Measurements from ENCODE around the gene CD53.

The CD53 gene

DNA sequence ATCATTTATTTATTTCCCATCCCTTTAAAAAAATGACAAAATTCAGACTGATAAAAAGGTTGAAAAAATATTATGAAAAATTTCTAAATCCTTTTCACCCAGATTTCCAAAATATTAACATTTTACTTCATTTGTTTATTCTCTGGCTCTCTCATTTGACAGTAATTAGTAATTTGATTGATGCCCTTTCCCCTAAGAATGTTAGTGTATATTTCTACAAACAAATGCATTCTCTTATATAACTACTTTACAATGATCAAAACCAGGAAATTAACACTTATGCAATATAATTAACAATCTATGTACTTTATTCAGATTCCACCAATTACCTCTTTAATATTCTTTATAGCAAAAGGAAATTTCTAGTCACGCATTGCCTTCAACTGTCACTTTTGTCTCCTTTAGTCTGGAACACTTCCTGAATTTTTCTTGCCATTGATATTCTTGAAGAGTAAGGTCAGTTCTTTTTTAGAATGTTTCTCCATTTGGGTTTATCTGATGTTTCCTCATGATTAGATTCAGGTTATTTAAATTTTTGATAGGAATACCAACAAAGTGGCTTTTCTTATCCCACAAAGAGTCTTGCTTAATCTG, 3.9 kb downstream of the CD53 start:
- DNase-seq: no peak

DNA sequence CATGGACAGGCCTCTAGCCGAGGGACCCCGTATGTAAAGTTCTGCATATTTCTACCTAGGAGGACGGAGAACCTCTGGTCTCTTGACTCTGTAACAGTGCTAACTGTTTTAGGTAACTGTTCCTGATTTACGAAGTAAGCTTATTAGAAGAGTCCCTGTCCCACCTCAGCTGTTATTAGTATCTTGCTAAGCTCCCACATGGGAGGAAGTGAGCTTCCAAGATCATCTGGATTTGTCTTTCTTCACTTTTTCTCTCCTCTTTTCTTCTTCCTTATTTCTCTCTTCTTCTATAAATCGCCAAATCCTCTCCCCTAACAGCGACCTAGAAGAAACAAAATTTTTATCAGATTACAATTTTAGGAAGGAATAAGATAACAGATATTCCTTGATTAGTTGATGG, 4.4 kb downstream of the CD53 start:
- no peak for DNase-seq

DNA sequence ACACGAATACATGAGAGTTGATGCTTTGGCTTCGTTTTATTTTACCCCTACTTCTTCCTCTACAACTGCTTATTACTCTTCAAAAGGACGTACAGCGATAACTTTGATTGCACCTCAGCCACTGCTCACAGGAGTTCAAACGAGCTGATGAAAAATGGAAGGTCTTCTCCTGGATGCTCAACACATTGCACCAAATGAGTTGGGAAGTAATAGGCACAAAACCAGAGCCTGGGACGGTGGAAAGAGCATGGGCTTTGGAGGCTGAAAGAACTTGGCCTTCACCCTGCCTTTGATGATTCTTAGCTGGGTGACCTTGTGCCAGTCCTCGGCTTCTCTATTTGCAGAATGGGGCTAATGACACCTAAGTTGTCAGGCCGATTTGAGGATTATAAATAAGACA, 4.8 kb downstream of the CD53 start:
- DNase-seq: no peak

DNA sequence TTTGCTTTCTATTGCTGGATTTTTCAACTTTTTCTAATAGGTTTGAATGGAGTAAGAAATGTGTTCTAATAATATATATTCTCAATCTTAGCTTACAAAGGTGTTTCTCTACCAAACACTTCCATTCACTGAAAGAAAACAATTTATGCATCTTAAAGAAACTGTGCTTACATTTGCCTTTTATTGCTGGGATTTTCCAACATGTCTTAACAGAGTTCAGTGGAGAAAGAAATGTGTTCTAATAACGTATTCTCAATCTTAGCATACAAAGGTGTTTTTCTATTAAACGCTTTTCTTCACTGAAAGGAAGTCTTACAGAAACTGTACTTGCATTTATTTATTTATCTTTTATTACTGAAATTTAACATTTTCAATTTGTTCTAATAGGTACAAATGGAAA, 5.6 kb downstream of the CD53 start:
- DNase-seq: no peak

DNA sequence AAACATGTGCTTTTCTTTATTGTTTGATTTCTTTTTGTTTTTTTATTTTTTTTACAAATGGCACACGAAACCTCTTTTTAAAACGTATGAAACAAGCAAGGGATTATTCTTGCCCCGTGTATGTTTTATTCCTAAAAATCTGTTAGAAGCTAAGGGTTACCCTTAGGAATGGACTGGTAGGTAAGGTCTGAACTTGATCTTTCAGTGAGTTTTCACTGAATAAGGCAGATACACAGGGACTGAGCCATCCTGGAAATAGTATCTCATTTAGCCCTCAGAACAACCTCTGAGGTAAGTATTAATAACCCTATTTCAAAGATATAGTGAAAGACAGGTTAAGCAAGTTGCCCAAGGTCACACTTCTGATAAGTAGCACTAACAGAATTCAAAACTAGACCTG, 6.0 kb downstream of the CD53 start:
- DNase-seq: no peak

DNA sequence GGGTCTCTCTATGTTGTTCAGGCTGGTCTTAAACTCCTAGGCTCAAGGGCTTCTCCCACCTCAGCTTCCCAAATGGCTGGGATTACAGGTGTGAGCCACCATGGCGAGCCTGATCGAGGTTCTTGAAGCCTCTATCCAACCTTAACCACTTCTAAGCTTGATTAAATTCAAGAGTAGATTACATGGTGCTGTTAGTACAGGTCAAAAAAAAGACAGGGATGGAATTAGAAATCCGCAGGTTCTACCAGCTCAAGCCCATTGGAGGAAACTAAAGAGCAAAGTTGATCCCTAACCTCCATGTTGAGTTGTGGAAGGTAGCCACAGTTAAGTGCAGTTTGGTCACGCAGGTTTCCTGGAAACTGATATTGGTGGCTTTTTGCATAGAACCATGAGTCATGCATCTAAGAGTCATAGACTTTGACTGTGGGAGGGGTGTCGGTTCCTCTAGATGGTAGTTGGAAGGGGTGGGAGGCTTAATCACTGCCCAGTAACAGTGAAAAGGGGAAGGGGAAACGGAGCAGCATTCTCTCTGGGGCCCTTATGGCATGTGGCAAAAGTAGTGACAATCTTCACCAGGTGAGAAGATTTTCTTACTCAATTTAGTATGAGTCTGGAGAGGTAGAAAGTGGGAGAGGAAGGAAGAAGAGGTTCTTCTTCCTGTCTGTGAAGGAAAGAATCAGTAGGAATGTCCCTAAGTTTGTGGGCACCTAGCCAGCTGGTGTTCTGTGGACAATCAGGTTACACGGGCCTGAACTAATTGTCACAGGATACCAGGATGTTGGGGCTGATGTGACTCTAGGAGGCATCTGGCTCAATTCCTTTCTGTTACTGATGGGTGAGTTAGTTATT, 7.0 kb downstream of the CD53 start:
- no peak for DNase-seq

DNA sequence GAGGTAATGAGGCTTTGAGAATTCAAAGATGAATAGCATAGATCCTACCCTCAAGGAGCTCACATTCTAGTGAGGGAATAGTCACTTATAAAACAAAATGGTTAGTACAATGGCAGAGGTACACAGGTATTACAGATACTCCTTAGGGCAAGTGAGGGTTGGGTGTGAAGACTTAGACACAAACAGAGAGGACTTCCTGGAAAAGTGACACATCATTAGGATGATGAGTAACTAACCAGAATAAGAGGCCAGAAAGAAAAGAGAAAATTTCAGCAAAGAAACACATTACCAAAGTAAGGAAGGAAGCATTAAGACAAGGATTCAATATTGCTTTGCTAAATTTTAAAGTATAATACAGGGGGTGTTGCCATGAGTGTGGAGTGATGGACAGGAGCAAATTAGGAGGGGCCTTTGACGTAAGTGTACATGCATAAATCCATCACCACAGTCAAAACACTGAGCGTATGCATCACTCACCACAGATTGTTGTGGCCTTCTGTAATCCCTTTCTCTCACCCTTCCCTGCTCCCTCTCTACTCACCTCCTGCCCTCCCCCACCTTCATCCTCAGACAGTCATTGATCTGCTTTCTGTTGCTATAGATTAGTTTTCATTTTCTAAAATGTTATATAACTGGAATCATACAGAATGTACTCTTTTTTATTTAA, 7.9 kb downstream of the CD53 start:
- DNase-seq: no peak

DNA sequence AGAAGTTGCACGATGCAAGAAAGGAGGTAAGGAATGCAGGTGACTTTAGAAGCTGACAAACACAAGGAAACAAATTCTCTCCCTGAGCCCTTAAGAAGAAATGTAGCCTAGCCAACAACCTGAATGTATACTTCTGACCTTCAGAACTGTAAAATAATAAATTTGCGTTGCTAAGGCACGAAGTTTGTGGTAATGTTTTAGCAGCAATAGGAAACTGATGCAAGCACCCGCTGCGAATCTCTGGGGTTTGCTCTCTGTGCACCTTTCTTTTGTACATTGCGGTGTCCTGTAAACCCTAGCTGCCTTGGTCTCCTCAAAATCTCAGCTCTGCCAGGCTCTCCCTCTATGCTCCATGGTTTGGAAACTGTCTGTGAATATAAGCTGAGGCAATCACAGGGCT, 15.1 kb downstream of the CD53 start:
- DNase-seq: no peak

DNA sequence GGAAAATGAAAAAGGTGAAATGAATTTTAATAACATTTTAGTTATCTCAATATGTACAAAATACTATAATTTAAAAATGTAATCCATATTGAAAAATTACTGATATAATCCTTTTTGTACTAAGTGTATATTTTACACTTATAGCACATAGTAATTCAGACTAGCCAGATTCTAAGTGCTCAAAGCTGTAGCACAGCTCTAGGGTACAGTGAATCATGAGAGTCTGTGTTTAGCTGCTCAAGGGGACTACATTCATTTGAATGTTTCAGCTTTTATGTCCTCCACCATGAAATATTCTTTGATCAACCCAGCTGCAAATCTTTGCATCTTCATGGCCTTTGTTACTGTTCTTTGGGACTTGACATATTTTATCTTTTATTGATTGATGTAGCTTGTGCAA, 15.7 kb downstream of the CD53 start:
- DNase-seq: no peak

DNA sequence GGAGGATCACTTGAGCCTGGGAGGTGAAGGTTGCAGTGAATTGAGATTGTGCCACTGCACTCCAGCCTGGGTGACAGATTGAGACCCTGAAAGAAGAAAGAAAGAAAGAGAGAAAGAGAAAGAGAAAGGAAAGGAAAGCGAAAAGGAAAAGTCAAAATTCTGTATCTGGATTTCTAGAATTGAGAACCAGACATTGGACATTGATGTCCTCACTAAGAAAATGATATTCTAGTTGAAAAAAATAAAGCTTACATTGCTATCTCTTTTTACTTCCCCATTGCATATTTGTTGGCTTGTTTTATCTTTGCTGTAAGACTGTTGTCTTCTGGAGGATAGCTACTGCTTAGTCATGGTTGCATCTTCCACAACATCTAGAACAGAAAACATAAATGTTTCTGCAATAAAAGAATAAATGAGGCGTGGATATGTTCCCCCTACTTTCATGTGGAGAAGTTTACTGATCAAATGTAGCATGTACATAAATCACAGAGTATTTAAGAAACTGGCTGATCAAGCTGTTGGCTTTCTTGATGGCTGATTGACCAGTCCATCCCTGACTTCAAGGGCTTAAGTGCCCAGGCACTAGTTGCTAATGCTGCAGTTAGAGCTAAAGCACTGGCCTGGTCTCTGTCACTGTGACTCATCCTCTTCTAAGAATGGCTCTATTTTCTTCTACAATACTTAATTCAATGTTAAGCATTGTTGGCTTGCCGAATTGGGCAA, 17.7 kb downstream of the CD53 start:
- DNase-seq: no peak

DNA sequence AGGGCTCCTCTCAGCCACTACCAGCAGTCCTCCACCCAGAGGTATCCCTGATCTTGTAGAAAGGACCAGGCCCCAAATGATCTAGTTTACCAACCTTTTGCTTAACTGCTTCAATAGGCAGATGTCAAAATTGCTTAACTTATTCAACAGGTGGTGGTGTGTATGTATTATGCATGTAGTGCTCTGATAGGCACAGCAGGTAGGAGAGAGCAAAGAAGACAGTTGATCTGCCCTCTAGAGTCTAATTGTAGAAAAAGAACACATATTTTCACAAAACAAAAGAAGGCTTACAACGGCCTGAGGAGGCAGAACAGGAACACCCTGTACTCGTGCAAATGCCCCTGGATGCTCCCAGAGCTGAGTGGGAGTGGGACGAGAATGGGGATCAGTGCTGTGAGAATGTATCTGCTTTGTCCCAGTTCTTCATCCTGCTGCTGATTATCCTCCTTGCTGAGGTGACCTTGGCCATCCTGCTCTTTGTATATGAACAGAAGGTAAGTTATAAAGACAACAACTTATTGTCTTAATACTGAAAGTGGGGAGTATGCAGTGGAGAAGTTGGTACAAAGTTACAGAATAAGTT, 21.1 kb downstream of the CD53 start:
- no peak for DNase-seq

DNA sequence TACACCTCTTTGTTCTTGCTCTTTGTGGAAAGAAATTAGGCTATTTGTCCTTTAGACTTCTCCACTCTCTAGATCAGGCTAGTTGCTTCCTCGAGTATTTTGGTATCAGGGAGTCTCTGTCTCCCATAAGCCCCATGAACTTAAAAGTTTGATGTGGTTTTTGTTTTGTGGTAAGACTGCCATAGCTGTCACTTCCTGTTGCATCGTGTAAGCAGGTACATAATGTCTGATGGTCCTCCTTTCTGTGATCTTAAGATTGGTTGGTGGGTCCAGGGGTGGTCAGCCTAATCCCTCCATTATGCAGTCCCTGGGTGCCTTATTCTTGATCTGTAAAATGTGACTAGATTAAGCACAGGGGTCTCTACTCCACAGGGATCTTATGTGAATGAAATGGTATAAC, 23.1 kb downstream of the CD53 start:
- DNase-seq: no peak

DNA sequence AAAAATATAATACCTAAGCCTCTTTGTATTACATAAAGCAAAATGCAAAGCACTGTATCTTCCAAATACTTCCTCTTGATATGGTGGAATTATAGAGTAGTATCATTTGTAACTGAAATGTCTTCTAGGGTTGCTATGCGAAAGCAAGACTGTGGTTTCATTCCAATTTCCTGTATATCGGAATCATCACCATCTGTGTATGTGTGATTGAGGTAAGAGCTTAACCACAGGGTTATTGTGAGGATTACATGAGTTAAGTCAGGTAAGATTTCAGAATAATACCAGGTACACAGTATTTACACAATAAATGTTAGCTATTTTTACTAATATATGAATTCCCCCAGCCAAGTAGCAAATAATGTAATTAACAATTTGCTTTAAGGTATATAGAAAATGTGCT, 24.7 kb downstream of the CD53 start:
- DNase-seq: no peak

DNA sequence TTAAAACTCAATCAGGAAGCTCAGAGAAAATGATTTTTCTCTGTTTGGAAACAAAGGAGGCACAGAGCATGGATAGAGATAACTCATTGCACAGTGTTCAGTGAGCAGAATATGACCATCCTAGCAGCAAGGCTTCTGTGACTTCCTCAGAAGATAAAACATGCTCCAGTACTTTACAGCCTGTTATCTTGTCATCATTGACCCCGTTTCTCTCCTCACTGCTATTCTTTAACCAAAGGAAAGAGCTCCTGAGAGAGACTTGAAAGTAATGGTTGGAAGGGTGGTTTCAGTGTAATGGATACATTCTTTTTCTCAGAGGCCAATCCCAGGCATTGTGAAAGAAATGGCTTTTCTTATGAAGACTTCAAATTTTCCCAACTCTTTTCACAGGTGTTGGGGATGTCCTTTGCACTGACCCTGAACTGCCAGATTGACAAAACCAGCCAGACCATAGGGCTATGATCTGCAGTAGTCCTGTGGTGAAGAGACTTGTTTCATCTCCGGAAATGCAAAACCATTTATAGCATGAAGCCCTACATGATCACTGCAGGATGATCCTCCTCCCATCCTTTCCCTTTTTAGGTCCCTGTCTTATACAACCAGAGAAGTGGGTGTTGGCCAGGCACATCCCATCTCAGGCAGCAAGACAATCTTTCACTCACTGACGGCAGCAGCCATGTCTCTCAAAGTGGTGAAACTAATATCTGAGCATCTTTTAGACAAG, 25.9 kb downstream of the CD53 start:
- no peak for DNase-seq

DNA sequence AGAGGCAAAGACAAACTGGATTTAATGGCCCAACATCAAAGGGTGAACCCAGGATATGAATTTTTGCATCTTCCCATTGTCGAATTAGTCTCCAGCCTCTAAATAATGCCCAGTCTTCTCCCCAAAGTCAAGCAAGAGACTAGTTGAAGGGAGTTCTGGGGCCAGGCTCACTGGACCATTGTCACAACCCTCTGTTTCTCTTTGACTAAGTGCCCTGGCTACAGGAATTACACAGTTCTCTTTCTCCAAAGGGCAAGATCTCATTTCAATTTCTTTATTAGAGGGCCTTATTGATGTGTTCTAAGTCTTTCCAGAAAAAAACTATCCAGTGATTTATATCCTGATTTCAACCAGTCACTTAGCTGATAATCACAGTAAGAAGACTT, 26.5 kb downstream of the CD53 start:
- DNase-seq: no peak

DNA sequence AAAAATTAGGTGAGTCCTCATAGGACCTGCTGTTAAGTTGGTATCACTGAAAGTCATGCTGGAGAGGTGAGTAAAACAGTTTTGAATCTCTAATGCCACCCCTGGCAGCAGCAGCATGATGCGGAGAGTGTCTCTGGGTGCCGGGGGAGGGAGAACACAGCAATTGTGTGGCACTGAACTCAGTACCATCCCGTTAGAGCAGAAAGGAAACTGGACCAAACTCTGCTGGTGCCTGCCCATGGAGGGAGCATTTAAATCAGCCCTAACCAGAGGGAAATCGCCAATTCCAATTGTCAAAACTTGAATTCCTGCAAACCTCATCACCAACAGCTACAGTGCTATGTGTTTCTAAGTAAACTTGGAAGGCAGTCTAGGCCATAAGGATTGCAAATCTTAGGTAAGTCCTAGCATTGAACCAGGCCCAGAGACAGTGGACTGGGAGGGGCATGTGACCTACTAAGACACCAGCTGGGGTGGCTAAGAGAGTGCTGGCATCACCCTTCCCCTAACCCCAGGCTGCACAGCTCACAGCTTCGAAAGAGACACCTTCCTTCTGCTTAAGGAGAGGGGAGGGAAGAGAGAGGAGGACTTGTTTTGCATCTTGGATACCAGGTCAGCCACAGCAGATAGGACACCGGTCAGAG, 30.0 kb downstream of the CD53 start:
- DNase-seq: no peak

DNA sequence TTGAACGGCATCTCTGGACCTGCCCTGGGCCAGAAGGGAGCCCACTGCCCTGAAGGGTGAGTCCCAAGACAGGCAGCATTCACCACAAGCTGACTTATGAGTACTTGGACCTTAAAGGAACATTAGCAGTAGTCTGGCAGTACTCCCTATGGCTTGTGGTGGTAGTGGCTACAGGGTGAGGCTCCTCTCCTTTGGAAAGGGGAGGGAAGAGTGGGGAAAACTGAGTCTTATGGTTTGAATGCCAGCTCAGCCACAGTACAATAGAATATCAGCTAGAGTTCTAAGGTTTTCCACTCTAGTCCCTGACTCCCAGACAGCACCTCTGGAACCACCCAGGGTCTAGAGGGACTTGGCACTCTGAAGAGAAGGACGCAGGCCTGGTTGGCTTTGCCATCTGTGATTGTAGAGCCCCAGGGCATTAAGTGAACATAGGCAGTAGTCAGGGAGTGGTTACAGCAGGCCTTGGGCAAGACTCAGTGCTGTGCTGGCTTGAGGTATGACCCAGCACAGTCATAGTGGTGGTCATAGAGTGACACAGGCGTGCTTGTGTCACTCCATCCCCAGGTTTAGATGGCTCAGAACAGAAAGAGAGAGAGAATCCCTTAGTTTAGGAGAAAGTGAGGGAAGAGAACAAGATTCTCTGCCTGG, 31.0 kb downstream of the CD53 start:
- no peak for DNase-seq

DNA sequence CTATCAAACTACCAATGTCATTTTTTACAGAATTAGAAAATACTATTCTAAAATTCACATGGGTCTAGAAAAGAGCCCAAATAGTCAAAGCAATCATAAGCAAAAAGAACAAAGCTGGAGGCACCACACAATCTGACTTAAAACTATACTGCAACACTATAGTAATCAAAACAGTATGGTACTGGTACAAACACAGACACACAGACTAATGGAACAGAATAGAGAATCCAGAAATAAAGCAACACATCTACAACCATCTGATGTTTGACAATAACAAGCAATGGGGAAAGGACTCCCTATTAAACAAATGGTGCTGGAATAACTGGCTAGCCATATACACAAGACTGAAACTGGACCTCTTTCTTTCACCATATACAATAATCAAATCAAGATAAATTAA, 39.8 kb downstream of the CD53 start:
- DNase-seq: no peak

DNA sequence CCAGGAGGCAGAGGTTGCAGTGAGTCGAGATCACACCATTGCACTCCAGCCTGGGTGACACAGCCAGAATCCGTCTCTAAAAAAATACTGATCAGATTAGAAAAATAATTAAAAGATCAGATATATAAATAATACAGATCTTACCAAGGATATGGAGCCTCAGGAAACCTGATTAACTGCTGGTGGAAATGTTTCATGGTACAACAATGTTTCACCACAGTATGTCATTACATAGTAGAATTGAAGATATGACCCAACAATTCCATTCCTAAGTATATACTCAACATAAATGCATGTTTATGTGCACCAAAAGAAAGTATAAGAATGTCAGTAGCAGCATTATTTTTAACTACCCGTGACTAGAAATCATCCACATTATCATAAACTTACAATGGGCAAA, 41.7 kb downstream of the CD53 start:
- DNase-seq: no peak

DNA sequence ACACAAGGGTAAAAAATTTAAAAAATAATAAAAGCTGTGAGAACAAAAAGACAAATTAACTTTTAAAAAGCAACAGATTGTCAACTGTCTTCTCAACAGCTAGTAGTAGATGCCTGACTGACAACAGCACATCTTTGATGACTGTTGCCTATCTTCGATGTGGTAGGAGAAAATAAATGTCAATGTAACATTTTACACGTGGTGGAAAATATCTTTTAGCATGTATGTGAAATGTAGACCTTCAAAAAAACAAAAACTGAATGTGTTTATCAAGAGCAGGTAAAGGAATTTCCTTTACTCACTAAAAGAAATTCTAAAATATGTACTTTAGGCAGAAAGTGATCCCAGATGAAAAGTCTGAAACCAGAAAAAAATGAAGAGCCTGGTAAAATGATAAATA, 42.9 kb downstream of the CD53 start:
- DNase-seq: no peak

DNA sequence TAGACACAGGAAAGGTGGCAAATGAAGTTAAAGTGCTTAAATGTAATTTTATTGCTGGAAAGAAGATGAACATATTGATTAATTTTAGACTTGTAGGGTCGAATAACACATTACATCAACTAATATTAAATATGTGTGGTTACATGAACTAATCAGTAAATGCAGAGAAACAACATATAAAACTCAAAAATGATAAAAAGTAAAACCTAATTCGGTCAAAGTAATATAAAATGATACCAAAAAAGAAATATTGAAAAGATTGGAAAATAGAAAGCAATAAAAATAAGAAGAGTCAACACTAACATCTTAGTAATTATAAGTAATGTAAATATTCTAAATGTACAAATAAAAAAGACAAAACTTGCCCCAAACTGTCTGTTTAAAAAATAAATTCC, 43.3 kb downstream of the CD53 start:
- DNase-seq: no peak

Measured in COR-L47 (cell line).